HCT116 (cell line): ENCODE measurements around the gene ZC3HAV1. TPM values are rescaled to one million over a fixed set of nuclear protein-coding genes. Genes with fewer than 3 reads are reported as not detected.
"Not testable (repeated sequence)": the region's sequence is repeated elsewhere in the genome, so short reads cannot be mapped to it uniquely, and the experiment has no call there.

ENCODE experiments used
- ATAC-seq: fragments of 200-7000 bp; cut with Tn5 transposase; 2 replicates; pipeline ENCODE4 v1.9.1; 2020; ENCODE audit warnings: mild to moderate bottlenecking, moderate library complexity
- BruUV-seq: library from RNA; stranded (reverse); fragments of 400-500 nt; replicated peaks from 2 replicates; lab custom pipeline; 2021; lab: Mats Ljungman, UMichigan
- CTCF ChIA-PET: fragments of 300-600 bp; sonication (Branson Sonifier 250); formaldehyde crosslinking; loops from one replicate; lab custom pipeline; 2021; ENCODE audit warnings: antibody characterized with exemption; lab: Charles Lee
- POLR2A ChIA-PET: fragments of 300-600, 350-600 bp; sonication (Branson Sonifier 250); formaldehyde crosslinking; loops from one replicate; lab custom pipeline; 2021; ENCODE audit warnings: antibody characterized with exemption; lab: Charles Lee
- RAD21 ChIA-PET, 2 experiments: fragments of 300-600 bp; sonication (Branson Sonifier 250); formaldehyde crosslinking; loops; one replicate each; lab custom pipeline; 2023; ENCODE audit warnings: low total read pairs in 2 of 2; ENCODE audit not compliant: uncharacterized antibody in 2 of 2, unreplicated experiment in 2 of 2, low non-redundant PET in 1 of 2; lab: Charles Lee
- DNase-seq: peaks from one replicate; pipeline ENCODE4 v3.0.0-alpha.2; 2010; ENCODE audit warnings: low read depth, low spot score
- H2AFZ ChIP-seq: fragments of 200-600 bp; shearing (Covaris generic), sonication (generic); 2 replicates; pipeline ENCODE4 v1.6.1; 2017; ENCODE audit warnings: low read depth, mixed run types, mixed read lengths, antibody characterized with exemption, low read length; ENCODE audit not compliant: poor library complexity, severe bottlenecking
- H3K27ac ChIP-seq: 2 replicates; pipeline ENCODE4 v1.5.1; 2012; ENCODE audit warnings: low read depth, low read length
- H3K27me3 ChIP-seq: fragments of 200-600 bp; sonication (generic); 2 replicates; pipeline ENCODE4 v1.6.1; 2016; ENCODE audit warnings: mixed run types, low read length, mixed read lengths; ENCODE audit not compliant: insufficient read depth
- H3K36me3 ChIP-seq, 2 experiments: fragments of 200-500 bp in 1 of 2; fragments of 200-600 bp in 1 of 2; sonication (Bioruptor generic) in 1 of 2; sonication (generic) in 1 of 2; 2 replicates each; pipeline versions ENCODE4 v1.5.1 to v1.6.1; 2014 to 2016; ENCODE audit warnings: low read length in 2 of 2, inconsistent platforms in 1 of 2, mixed read lengths in 1 of 2, mixed run types in 1 of 2; ENCODE audit not compliant: insufficient read depth in 2 of 2, control insufficient read depth in 1 of 2
- H3K4me1 ChIP-seq, 2 experiments: fragments of 200-600 bp in 1 of 2; sonication (generic) in 1 of 2; 2 replicates each; pipeline versions ENCODE4 v1.5.1 to v1.6.1; 2012 to 2017; ENCODE audit warnings: low read length in 2 of 2, inconsistent platforms in 1 of 2, mild to moderate bottlenecking in 1 of 2, mixed read lengths in 1 of 2, mixed run types in 1 of 2, moderate library complexity in 1 of 2; ENCODE audit not compliant: insufficient read depth in 2 of 2, control insufficient read depth in 1 of 2
- H3K4me2 ChIP-seq: fragments of 200-600 bp; sonication (generic); 2 replicates; pipeline ENCODE4 v1.6.1; 2017; ENCODE audit warnings: mixed run types, low read length, mixed read lengths
- H3K4me3 ChIP-seq, 2 experiments: fragments of 200-600 bp in 1 of 2; sonication (generic) in 1 of 2; replicated peaks in 1 of 2; 2 replicates each; pipeline ENCODE4 v1.5.1; 2011 to 2016; ENCODE audit warnings: low read length in 2 of 2, control low read depth in 1 of 2, low read depth in 1 of 2, mild to moderate bottlenecking in 1 of 2, mixed read lengths in 1 of 2, mixed run types in 1 of 2
- H3K79me2 ChIP-seq: fragments of 200-600 bp; sonication (generic); 2 replicates; pipeline ENCODE4 v1.6.1; 2017; ENCODE audit warnings: mild to moderate bottlenecking, mixed run types, low read length, moderate library complexity, mixed read lengths; ENCODE audit not compliant: insufficient read depth
- H3K9ac ChIP-seq: fragments of 200-600 bp; sonication (generic); 2 replicates; pipeline ENCODE4 v1.6.1; 2016; ENCODE audit warnings: low read length, mixed read lengths
- H3K9me2 ChIP-seq: fragments of 200-600 bp; sonication (generic), shearing (Covaris generic); 2 replicates; pipeline ENCODE4 v1.6.1; 2017; ENCODE audit warnings: mixed run types, mild to moderate bottlenecking, moderate library complexity; ENCODE audit not compliant: insufficient read depth
- H3K9me3 ChIP-seq, 2 experiments: fragments of 200-500 bp in 1 of 2; fragments of 200-600 bp in 1 of 2; sonication (Bioruptor generic) in 1 of 2; sonication (generic) in 1 of 2; 2 replicates each; pipeline ENCODE4 v1.6.1; 2014 to 2017; ENCODE audit warnings: low read length in 2 of 2, mixed read lengths in 2 of 2, inconsistent platforms in 1 of 2, low read depth in 1 of 2, mild to moderate bottlenecking in 1 of 2, mixed run types in 1 of 2, moderate library complexity in 1 of 2; ENCODE audit not compliant: control insufficient read depth in 1 of 2, insufficient read depth in 1 of 2
- H4K20me1 ChIP-seq: fragments of 200-600 bp; sonication (generic), shearing (Covaris generic); 2 replicates; pipeline ENCODE4 v1.6.1; 2017; ENCODE audit warnings: mixed run types, mild to moderate bottlenecking, moderate library complexity; ENCODE audit not compliant: insufficient read depth
- CEBPB ChIP-seq: IDR thresholded peaks from 2 replicates; pipeline ENCODE4 v1.6.1; 2012; ENCODE audit warnings: low read depth
- EGR1 ChIP-seq: IDR thresholded peaks from 2 replicates; pipeline ENCODE4 v1.6.1; 2012; ENCODE audit warnings: low read depth
- EZH2 ChIP-seq: fragments of 200-600 bp; sonication (generic); IDR thresholded peaks from 2 replicates; pipeline ENCODE4 v1.6.1; 2017; ENCODE audit warnings: antibody characterized with exemption, mixed run types
- intact Hi-C: fragments of 100-400 bp; cut with micrococcal nuclease; formaldehyde crosslinking; loops from 2 replicates; pipeline ENCODE4 v1.10.0; 2022
- total RNA-seq: library from RNA; stranded (reverse); gene quantifications from one replicate; pipeline ENCODE4 v1.2.1, GENCODE V29; 2021; ENCODE audit not compliant: unreplicated experiment
- TF ChIP-seq, protein P1 (sequence below): IDR thresholded peaks from 2 replicates; pipeline ENCODE4 v1.6.1; 2012; ENCODE audit warnings: low read depth
- TF ChIP-seq, protein P2 (sequence below): IDR thresholded peaks from 2 replicates; pipeline ENCODE4 v1.6.1; 2012

ZC3HAV1 gene
- total RNA-seq, 1 experiment from 2014 or later: 23.7 TPM

- TF ChIP-seq, protein P1, sequence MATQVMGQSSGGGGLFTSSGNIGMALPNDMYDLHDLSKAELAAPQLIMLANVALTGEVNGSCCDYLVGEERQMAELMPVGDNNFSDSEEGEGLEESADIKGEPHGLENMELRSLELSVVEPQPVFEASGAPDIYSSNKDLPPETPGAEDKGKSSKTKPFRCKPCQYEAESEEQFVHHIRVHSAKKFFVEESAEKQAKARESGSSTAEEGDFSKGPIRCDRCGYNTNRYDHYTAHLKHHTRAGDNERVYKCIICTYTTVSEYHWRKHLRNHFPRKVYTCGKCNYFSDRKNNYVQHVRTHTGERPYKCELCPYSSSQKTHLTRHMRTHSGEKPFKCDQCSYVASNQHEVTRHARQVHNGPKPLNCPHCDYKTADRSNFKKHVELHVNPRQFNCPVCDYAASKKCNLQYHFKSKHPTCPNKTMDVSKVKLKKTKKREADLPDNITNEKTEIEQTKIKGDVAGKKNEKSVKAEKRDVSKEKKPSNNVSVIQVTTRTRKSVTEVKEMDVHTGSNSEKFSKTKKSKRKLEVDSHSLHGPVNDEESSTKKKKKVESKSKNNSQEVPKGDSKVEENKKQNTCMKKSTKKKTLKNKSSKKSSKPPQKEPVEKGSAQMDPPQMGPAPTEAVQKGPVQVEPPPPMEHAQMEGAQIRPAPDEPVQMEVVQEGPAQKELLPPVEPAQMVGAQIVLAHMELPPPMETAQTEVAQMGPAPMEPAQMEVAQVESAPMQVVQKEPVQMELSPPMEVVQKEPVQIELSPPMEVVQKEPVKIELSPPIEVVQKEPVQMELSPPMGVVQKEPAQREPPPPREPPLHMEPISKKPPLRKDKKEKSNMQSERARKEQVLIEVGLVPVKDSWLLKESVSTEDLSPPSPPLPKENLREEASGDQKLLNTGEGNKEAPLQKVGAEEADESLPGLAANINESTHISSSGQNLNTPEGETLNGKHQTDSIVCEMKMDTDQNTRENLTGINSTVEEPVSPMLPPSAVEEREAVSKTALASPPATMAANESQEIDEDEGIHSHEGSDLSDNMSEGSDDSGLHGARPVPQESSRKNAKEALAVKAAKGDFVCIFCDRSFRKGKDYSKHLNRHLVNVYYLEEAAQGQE: no peak
- TF ChIP-seq EGR1: no peak
- no peak for TF ChIP-seq EZH2
- TF ChIP-seq CEBPB: no peak
- TF ChIP-seq, protein P2, sequence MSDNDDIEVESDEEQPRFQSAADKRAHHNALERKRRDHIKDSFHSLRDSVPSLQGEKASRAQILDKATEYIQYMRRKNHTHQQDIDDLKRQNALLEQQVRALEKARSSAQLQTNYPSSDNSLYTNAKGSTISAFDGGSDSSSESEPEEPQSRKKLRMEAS: no peak
These were observed 22.1 kb upstream of the ZC3HAV1 start (continued) for GRCh38 chr7:139131601-139132041.

DNA sequence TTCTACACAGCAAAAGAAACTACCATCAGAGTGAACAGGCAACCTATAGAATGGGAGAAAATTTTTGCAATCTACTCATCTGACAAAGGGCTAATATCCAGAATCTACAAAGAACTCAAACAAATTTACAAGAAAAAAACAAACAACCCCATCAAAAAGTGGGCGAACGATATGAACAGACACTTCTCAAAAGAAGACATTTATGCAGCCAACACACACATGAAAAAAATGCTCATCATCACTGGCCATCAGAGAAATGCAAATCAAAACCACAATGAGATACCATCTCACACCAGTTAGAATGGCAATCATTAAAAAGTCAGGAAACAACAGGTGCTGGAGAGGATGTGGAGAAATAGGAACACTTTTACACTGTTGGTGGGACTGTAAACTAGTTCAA is 20.3 kb upstream of the ZC3HAV1 start:
- H3K9me2 ChIP-seq, H3K27me3 ChIP-seq, ATAC-seq, BruUV-seq, H2AFZ ChIP-seq, intact Hi-C loops, H3K79me2 ChIP-seq, POLR2A ChIA-PET, CTCF ChIA-PET, DNase-seq, RAD21 ChIA-PET, H3K4me3 ChIP-seq, H3K4me2 ChIP-seq, H3K9me3 ChIP-seq, H3K36me3 ChIP-seq, H3K9ac ChIP-seq, H3K27ac ChIP-seq, H4K20me1 ChIP-seq: not testable (repeated sequence)
- peaks cover 4 to 18% of the 10 kb centered on the region in 2 experiments for H3K4me1 ChIP-seq
